GM10266 (cell line): ENCODE data around the gene RIT1.

ENCODE experiments used
- DNase-seq: peaks from one replicate; pipeline ENCODE4 v3.0.0; 2012; ENCODE audit errors: extremely low spot score
- TF ChIP-seq, protein P1 (sequence below): IDR thresholded peaks from 2 replicates; pipeline ENCODE4 v1.5.1; 2012; ENCODE audit warnings: mild to moderate bottlenecking, low read depth; ENCODE audit not compliant: control insufficient read depth, insufficient read depth; ENCODE audit errors: missing control alignments

The RIT1 gene

DNA sequence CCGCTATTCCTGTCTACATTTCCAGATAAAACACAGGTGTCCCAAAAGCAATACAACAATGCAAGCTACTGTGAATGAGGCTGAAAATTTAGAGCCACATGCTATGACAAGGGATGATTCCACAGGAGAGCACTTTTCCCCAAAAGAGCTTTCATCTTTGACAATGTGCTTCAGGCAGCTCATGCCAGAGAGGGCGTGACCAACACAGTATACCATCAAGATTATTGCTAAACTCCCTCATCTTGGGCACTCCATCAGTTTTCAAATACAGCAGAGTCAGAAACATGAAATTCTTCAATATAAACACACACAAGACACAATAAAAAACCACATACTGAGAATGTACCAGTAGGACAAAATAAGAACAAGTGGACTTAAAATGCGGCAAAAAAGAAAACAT lies 60.8 kb downstream of the RIT1 start:
- DNase-seq: no peak
- TF ChIP-seq, protein P1, sequence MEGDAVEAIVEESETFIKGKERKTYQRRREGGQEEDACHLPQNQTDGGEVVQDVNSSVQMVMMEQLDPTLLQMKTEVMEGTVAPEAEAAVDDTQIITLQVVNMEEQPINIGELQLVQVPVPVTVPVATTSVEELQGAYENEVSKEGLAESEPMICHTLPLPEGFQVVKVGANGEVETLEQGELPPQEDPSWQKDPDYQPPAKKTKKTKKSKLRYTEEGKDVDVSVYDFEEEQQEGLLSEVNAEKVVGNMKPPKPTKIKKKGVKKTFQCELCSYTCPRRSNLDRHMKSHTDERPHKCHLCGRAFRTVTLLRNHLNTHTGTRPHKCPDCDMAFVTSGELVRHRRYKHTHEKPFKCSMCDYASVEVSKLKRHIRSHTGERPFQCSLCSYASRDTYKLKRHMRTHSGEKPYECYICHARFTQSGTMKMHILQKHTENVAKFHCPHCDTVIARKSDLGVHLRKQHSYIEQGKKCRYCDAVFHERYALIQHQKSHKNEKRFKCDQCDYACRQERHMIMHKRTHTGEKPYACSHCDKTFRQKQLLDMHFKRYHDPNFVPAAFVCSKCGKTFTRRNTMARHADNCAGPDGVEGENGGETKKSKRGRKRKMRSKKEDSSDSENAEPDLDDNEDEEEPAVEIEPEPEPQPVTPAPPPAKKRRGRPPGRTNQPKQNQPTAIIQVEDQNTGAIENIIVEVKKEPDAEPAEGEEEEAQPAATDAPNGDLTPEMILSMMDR: no peak

DNA sequence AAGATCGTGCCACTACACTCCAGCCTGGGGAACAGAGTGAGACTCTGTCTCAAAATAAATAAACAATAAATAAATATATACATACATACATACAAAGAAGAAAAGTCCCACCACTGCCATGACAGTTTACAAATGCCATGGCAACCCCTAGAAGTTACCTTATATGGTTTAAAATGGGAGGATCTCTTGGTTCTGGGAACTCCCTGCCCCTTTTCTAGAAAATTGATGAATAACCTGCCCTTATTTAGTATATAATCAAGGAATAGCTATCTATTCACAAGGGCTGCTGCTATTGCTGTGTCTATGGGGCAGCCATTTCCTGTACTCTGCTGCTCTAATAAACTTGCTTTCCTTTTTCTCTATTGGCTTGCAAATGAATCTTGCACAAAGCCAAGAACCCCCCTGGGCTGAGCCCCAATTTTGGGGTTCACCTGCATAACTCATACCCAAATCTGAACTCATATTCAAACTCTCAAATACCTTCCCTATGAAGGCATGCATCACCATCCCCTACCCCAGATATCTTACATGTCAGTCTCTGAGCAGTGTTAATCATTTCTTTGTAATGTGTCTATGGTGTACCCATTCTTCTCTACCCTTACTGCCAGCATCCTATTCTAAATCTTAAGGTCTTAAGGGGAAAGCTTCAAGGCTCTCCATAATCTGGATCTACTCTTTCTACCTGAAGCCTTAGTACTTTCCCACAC lies 63.2 kb downstream of the RIT1 start:
- TF ChIP-seq, protein P1: no peak
- DNase-seq: no peak
